Testis (tissue), 2 donors: ENCODE data around the gene GTF2I.

Experiments used
- CTCF ChIP-seq, 3 experiments: fragments of 450-650 bp in 2 of 3; fragments of 200-600 bp in 1 of 3; sonication (generic) in 1 of 3; IDR thresholded peaks; one replicate each; pipeline ENCODE4 v1.5.1; 2016 to 2019; ENCODE audit warnings: antibody characterized with exemption in 3 of 3, mild to moderate bottlenecking in 2 of 3, moderate library complexity in 1 of 3
- POLR2A ChIP-seq: fragments of 450-650 bp; IDR thresholded peaks from one replicate; pipeline ENCODE4 v1.6.1; 2017; ENCODE audit warnings: antibody characterized with exemption, mild to moderate bottlenecking, moderate library complexity

- TF ChIP-seq POLR2A (no peak), CTCF (IDR thresholded peaks at IDR 0.05) (no peak)
Measured at GRCh38 chr7:74684473-74684872, 27.0 kb downstream of the GTF2I start.
